ENCODE results near the gene WDR77. TPM values are rescaled to one million over a fixed set of nuclear protein-coding genes. Genes with fewer than 3 reads are reported as not detected.

Gene WDR77
- total RNA-seq, 1 experiment from 2014 or later: 59.7 TPM

- Histone ChIP-seq H2AFZ (ENCODE audit: low read length) (no peak overlapping the region), H3K27me3 (ENCODE audit: low read length) (no peaks in the 10 kb centered on the region), H3K27ac (ENCODE audit: low read length) (no peak overlapping the region), H3K9ac (ENCODE audit: low read length) (no peak overlapping the region), H4K20me1 (ENCODE audit: insufficient read depth, low read depth, low read length) (0 out of 2 replicates have a peak, but pooled peaks cover 11% of the 10 kb centered on the region), H3K9me3 (ENCODE audit: low read length) (no peaks in the 10 kb centered on the region), H3K79me2 (ENCODE audit: low read length) (peaks cover 66% of the 10 kb centered on the region), H3K4me3 (ENCODE audit: low read length) (no peak overlapping the region), H3K4me2 (ENCODE audit: low read depth, low read length, poor library complexity, severe bottlenecking) (peak overlapping the region; percentile 90), H3K36me3 (ENCODE audit: insufficient read depth, low read length) (peaks cover 66% of the 10 kb centered on the region; the same call in 1 of the 2 replicates), H3K4me1 (ENCODE audit: low read length) (peaks cover 27% of the 10 kb centered on the region), H3K9me2 (replicated peaks; ENCODE audit: insufficient read depth, low read length) (0 out of 2 replicates have a peak, but pooled peaks cover 5% of the 10 kb centered on the region)
- no peak for DNase-seq
These were observed 2.5 kb downstream of the WDR77 start for GRCh38 chr1:111446546-111446945.

- Histone ChIP-seq H3K4me3 (ENCODE audit: low read length) (no peak overlapping the region), H3K9me3 (ENCODE audit: low read length) (no peaks in the 10 kb centered on the region), H3K79me2 (ENCODE audit: low read length) (peaks cover 43% of the 10 kb centered on the region), H3K9ac (ENCODE audit: low read length) (no peak overlapping the region), H3K9me2 (replicated peaks; ENCODE audit: insufficient read depth, low read length) (no peaks in the 10 kb centered on the region), H3K27me3 (ENCODE audit: low read length) (no peaks in the 10 kb centered on the region), H3K4me2 (ENCODE audit: low read depth, low read length, poor library complexity, severe bottlenecking) (no peak overlapping the region), H3K36me3 (ENCODE audit: insufficient read depth, low read length) (peaks cover 75% of the 10 kb centered on the region), H3K4me1 (ENCODE audit: low read length) (peaks cover 12% of the 10 kb centered on the region), H3K27ac (ENCODE audit: low read length) (no peak overlapping the region), H4K20me1 (ENCODE audit: insufficient read depth, low read depth, low read length) (0 out of 2 replicates have a peak, but pooled peaks cover 17% of the 10 kb centered on the region), H2AFZ (ENCODE audit: low read length) (no peak overlapping the region)
- no peak for DNase-seq
These were observed 5.0 kb downstream of the WDR77 start for GRCh38 chr1:111444031-111444430.

GRCh38 chr1:111442457-111442856 is 6.6 kb downstream of the WDR77 start:
- DNase-seq: no peak
- H3K4me2 ChIP-seq (ENCODE audit: low read depth, low read length, poor library complexity, severe bottlenecking): no peak overlapping the region

GRCh38 chr1:111441573-111442192 is 7.4 kb downstream of the WDR77 start:
- Histone ChIP-seq H3K9me3 (ENCODE audit: low read length) (no peaks in the 10 kb centered on the region), H3K4me3 (ENCODE audit: low read length) (no peak overlapping the region), H3K9ac (ENCODE audit: low read length) (no peak overlapping the region), H4K20me1 (ENCODE audit: insufficient read depth, low read depth, low read length) (0 out of 2 replicates have a peak, but pooled peaks cover 8% of the 10 kb centered on the region), H3K27me3 (ENCODE audit: low read length) (no peaks in the 10 kb centered on the region), H3K27ac (ENCODE audit: low read length) (no peak overlapping the region), H3K36me3 (ENCODE audit: insufficient read depth, low read length) (peaks cover 84% of the 10 kb centered on the region), H2AFZ (ENCODE audit: low read length) (no peak overlapping the region), H3K9me2 (replicated peaks; ENCODE audit: insufficient read depth, low read length) (no peaks in the 10 kb centered on the region), H3K4me1 (ENCODE audit: low read length) (peaks cover 3% of the 10 kb centered on the region; the same call in 1 of the 2 replicates), H3K79me2 (ENCODE audit: low read length) (peaks cover 19% of the 10 kb centered on the region), H3K4me2 (ENCODE audit: low read depth, low read length, poor library complexity, severe bottlenecking) (no peak overlapping the region)
- peak; percentile 77 for DNase-seq

More at GRCh38 chr1:111442457-111442856, 6.6 kb downstream of the WDR77 start:
- Histone ChIP-seq H3K79me2 (ENCODE audit: low read length) (peaks cover 27% of the 10 kb centered on the region), H3K27me3 (ENCODE audit: low read length) (no peaks in the 10 kb centered on the region), H3K4me1 (ENCODE audit: low read length) (peaks cover 5% of the 10 kb centered on the region), H3K4me3 (ENCODE audit: low read length) (no peak overlapping the region), H3K9me2 (replicated peaks; ENCODE audit: insufficient read depth, low read length) (no peaks in the 10 kb centered on the region), H2AFZ (ENCODE audit: low read length) (no peak overlapping the region), H3K27ac (ENCODE audit: low read length) (no peak overlapping the region), H3K9me3 (ENCODE audit: low read length) (no peaks in the 10 kb centered on the region), H4K20me1 (ENCODE audit: insufficient read depth, low read depth, low read length) (0 out of 2 replicates have a peak, but pooled peaks cover 10% of the 10 kb centered on the region), H3K9ac (ENCODE audit: low read length) (no peak overlapping the region), H3K36me3 (ENCODE audit: insufficient read depth, low read length) (peaks cover 89% of the 10 kb centered on the region)

GRCh38 chr1:111439461-111440351 is 9.3 kb downstream of the WDR77 start:
- H3K4me1 ChIP-seq (ENCODE audit: low read length): peaks cover 3% of the 10 kb centered on the region; the same call in 1 of the 2 replicates
- H4K20me1 ChIP-seq (ENCODE audit: insufficient read depth, low read depth, low read length): 0 out of 2 replicates have a peak, but pooled peaks cover 10% of the 10 kb centered on the region
- H3K4me3 ChIP-seq (ENCODE audit: low read length): no peak overlapping the region
- H3K9me2 ChIP-seq (replicated peaks; ENCODE audit: insufficient read depth, low read length): no peaks in the 10 kb centered on the region
- no peak overlapping the region for H3K4me2 ChIP-seq (ENCODE audit: low read depth, low read length, poor library complexity, severe bottlenecking)
- no peak for DNase-seq
- H2AFZ ChIP-seq (ENCODE audit: low read length): no peak overlapping the region
- H3K27me3 ChIP-seq (ENCODE audit: low read length): no peaks in the 10 kb centered on the region
- H3K36me3 ChIP-seq (ENCODE audit: insufficient read depth, low read length): peaks cover 65% of the 10 kb centered on the region
- H3K9ac ChIP-seq (ENCODE audit: low read length): no peak overlapping the region
- H3K9me3 ChIP-seq (ENCODE audit: low read length): no peaks in the 10 kb centered on the region
- no peak overlapping the region for H3K27ac ChIP-seq (ENCODE audit: low read length)
- H3K79me2 ChIP-seq (ENCODE audit: low read length): 0 out of 2 replicates have a peak, but pooled peaks cover 3% of the 10 kb centered on the region

GRCh38 chr1:111436726-111437125 is 12.3 kb downstream of the WDR77 start:
- no peaks in the 10 kb centered on the region for H3K9me3 ChIP-seq (ENCODE audit: low read length)
- 0 out of 2 replicates have a peak, but pooled peaks cover 10% of the 10 kb centered on the region for H4K20me1 ChIP-seq (ENCODE audit: insufficient read depth, low read depth, low read length)
- H3K9ac ChIP-seq (ENCODE audit: low read length): no peak overlapping the region
- DNase-seq: no peak
- no peaks in the 10 kb centered on the region for H3K27me3 ChIP-seq (ENCODE audit: low read length)
- peaks cover 37% of the 10 kb centered on the region for H3K36me3 ChIP-seq (ENCODE audit: insufficient read depth, low read length)
- no peak overlapping the region for H3K4me3 ChIP-seq (ENCODE audit: low read length)
- peaks cover 3% of the 10 kb centered on the region; the same call in 1 of the 2 replicates for H3K4me1 ChIP-seq (ENCODE audit: low read length)
- no peak overlapping the region for H2AFZ ChIP-seq (ENCODE audit: low read length)
- no peak overlapping the region for H3K27ac ChIP-seq (ENCODE audit: low read length)
- no peaks in the 10 kb centered on the region for H3K9me2 ChIP-seq (replicated peaks; ENCODE audit: insufficient read depth, low read length)
- H3K79me2 ChIP-seq (ENCODE audit: low read length): no peaks in the 10 kb centered on the region
- no peak overlapping the region for H3K4me2 ChIP-seq (ENCODE audit: low read depth, low read length, poor library complexity, severe bottlenecking)

- H3K9me3 ChIP-seq (ENCODE audit: low read length): no peaks in the 10 kb centered on the region
- no peak overlapping the region for H3K27ac ChIP-seq (ENCODE audit: low read length)
- H3K79me2 ChIP-seq (ENCODE audit: low read length): no peaks in the 10 kb centered on the region
- no peak for DNase-seq
- H3K36me3 ChIP-seq (ENCODE audit: insufficient read depth, low read length): no peaks in the 10 kb centered on the region
- H3K4me1 ChIP-seq (ENCODE audit: low read length): no peaks in the 10 kb centered on the region
- H2AFZ ChIP-seq (ENCODE audit: low read length): no peak overlapping the region
- H3K27me3 ChIP-seq (ENCODE audit: low read length): no peaks in the 10 kb centered on the region
- H3K9me2 ChIP-seq (replicated peaks; ENCODE audit: insufficient read depth, low read length): no peaks in the 10 kb centered on the region
- no peaks in the 10 kb centered on the region for H4K20me1 ChIP-seq (ENCODE audit: insufficient read depth, low read depth, low read length)
- H3K4me3 ChIP-seq (ENCODE audit: low read length): no peak overlapping the region
- H3K9ac ChIP-seq (ENCODE audit: low read length): no peak overlapping the region
- H3K4me2 ChIP-seq (ENCODE audit: low read depth, low read length, poor library complexity, severe bottlenecking): no peak overlapping the region
These were observed 24.8 kb downstream of the WDR77 start for GRCh38 chr1:111424281-111424680.

Measured in Karpas-422 (cell line).